Measurements from ENCODE around the gene CISH. TPM values are rescaled to one million over a fixed set of nuclear protein-coding genes. Genes with fewer than 3 reads are reported as not detected.

CISH gene
- total RNA-seq, result 5.1 and 6.6 TPM in 2 replicates

GRCh38 chr3:50611464-50612233 lies at the start of gene CISH:
Gene CISH, minus strand, starts transcription at chr3:50611774. Its CDS starts 124 bp downstream, at chr3:50611650.

GRCh38 chr3:50617096-50617791 lies 5.7 kb upstream of the CISH start, which contains the start of gene MAPKAPK3:
Gene MAPKAPK3, plus strand, starts transcription at chr3:50617151. Its CDS starts 415 bp downstream, at chr3:50617566.

GRCh38 chr3:50568947-50569749 lies 42.4 kb downstream of the CISH start, which contains the start of gene HEMK1:
Gene HEMK1, plus strand, starts transcription at chr3:50569522. Its CDS starts 1,583 bp downstream, at chr3:50571105.

GRCh38 chr3:50567386-50568167 lies 44.0 kb downstream of the CISH start, which contains the start of gene C3orf18:
Gene C3orf18, minus strand, starts transcription at chr3:50567747. Its CDS starts 2,048 bp downstream, at chr3:50565699.

Other genes starting within 250 kb of the CISH start
- gene CACNA2D2, start 108.1 kb downstream of the CISH start, total RNA-seq, result not detected in 2 replicates
- 3.0 and 3.7 TPM in 2 replicates for gene C3orf18, start 44.0 kb downstream of the CISH start, total RNA-seq
- gene HEMK1, start 42.3 kb downstream of the CISH start, total RNA-seq, result 19.5 and 21.2 TPM in 2 replicates
- 113 and 116 TPM in 2 replicates for gene MAPKAPK3, start 5.4 kb upstream of the CISH start, total RNA-seq
- 0.08 TPM in 1 of 2 replicates, not detected in the other for gene DOCK3, start 63.2 kb upstream of the CISH start, total RNA-seq

All from hair follicular keratinocyte (primary cell).